Stimulated activated CD8-positive, alpha-beta memory T cell treated with anti-CD3 and anti-CD28 coated beads, Interleukin-2, amount 100 ng/mL, for 1 hour (primary cell): Measurements from ENCODE around the gene TMEM163.

Experiments used
- DNase-seq, 2 donors: peaks; one replicate each; pipeline ENCODE4 v3.0.0-alpha.2; 2020; ENCODE audit warnings: low read depth in 2 of 2

TMEM163 gene

GRCh38 chr2:134458950-134459349, 259.9 kb downstream of the TMEM163 start:
- DNase-seq = no peak

- DNase-seq = no peak
Measured at GRCh38 chr2:134458473-134458853, 260.3 kb downstream of the TMEM163 start.

- DNase-seq = no peak
Measured at GRCh38 chr2:134457765-134458472, 260.9 kb downstream of the TMEM163 start.

- no peak for DNase-seq
Measured at GRCh38 chr2:134457353-134457752, 261.4 kb downstream of the TMEM163 start.

- no peak for DNase-seq
Measured at GRCh38 chr2:134455426-134455825, 263.4 kb downstream of the TMEM163 start.

GRCh38 chr2:134454931-134455330, 263.9 kb downstream of the TMEM163 start:
- no peak for DNase-seq

- no peak for DNase-seq
Measured at GRCh38 chr2:134454426-134454825, 264.4 kb downstream of the TMEM163 start.

- DNase-seq = no peak
Measured at GRCh38 chr2:134453973-134454372, 264.8 kb downstream of the TMEM163 start.

- no peak for DNase-seq
Measured at GRCh38 chr2:134453476-134453875, 265.3 kb downstream of the TMEM163 start.

GRCh38 chr2:134452042-134452733, 266.6 kb downstream of the TMEM163 start:
- no peak for DNase-seq

GRCh38 chr2:134451347-134451630, 267.5 kb downstream of the TMEM163 start:
- DNase-seq = no peak

- no peak for DNase-seq
Measured at GRCh38 chr2:134449751-134450513, 268.9 kb downstream of the TMEM163 start.

- no peak for DNase-seq
Measured at GRCh38 chr2:134449157-134449556, 269.6 kb downstream of the TMEM163 start.

- no peak for DNase-seq
Measured at GRCh38 chr2:134448650-134449049, 270.1 kb downstream of the TMEM163 start.

GRCh38 chr2:134447669-134448068, 271.1 kb downstream of the TMEM163 start:
- no peak for DNase-seq

- no peak for DNase-seq
Measured at GRCh38 chr2:134446383-134447017, 272.3 kb downstream of the TMEM163 start.

- no peak for DNase-seq
Measured at GRCh38 chr2:134445985-134446382, 272.8 kb downstream of the TMEM163 start.

- no peak for DNase-seq
Measured at GRCh38 chr2:134445116-134445515, 273.7 kb downstream of the TMEM163 start.

GRCh38 chr2:134443814-134444480, 274.9 kb downstream of the TMEM163 start:
- DNase-seq = no peak

GRCh38 chr2:134441153-134441863, 277.5 kb downstream of the TMEM163 start:
- DNase-seq = no peak

GRCh38 chr2:134440336-134440909, 278.4 kb downstream of the TMEM163 start:
- DNase-seq = no peak
